IMR-90 (cell line): ENCODE data around the gene STK10. TPM values are rescaled to one million over a fixed set of nuclear protein-coding genes. Genes with fewer than 3 reads are reported as not detected.

Experiments used
- ATAC-seq: fragments of 200-7000 bp; cut with Tn5 transposase; 2 replicates; pipeline ENCODE4 v1.9.1; 2020; ENCODE audit warnings: low read depth, mild to moderate bottlenecking, moderate library complexity
- BruUV-seq: library from RNA; stranded (reverse); fragments of 400-500 nt; replicated peaks from 2 replicates; lab custom pipeline; 2021; lab: Mats Ljungman, UMichigan
- CTCF ChIA-PET: fragments of 300-600 bp; formaldehyde crosslinking; extraction: SDS; loops from one replicate; lab custom pipeline; 2021; ENCODE audit warnings: antibody characterized with exemption; lab: Yijun Ruan, JAX
- POLR2A ChIA-PET: fragments of 300-600 bp; sonication (Branson Sonifier 250); formaldehyde crosslinking; loops from one replicate; lab custom pipeline; 2022; ENCODE audit warnings: antibody characterized with exemption; ENCODE audit not compliant: unreplicated experiment; lab: Charles Lee
- DNase-seq: peaks from one replicate; pipeline ENCODE4 v3.0.0; 2013
- H2AFZ ChIP-seq: replicated peaks from 2 replicates; pipeline ENCODE3; 2013; ENCODE audit warnings: low read length, mild to moderate bottlenecking; ENCODE audit not compliant: poor library complexity
- H2AK5ac ChIP-seq: 2 replicates; pipeline ENCODE4 v1.6.1; 2013; ENCODE audit warnings: low read depth, low read length, inconsistent platforms
- H2AK9ac ChIP-seq: replicated peaks from 2 replicates; pipeline ENCODE3; 2013; ENCODE audit warnings: mild to moderate bottlenecking, low read depth, low read length, moderate library complexity; ENCODE audit not compliant: poor library complexity
- H2BK120ac ChIP-seq: 2 replicates; pipeline ENCODE4 v1.6.1; 2013; ENCODE audit warnings: low read depth, low read length, inconsistent platforms
- H2BK15ac ChIP-seq: 3 replicates; pipeline ENCODE4 v1.6.1; 2013; ENCODE audit warnings: low read depth, low read length, inconsistent platforms
- H2BK20ac ChIP-seq: 2 replicates; pipeline ENCODE4 v1.6.1; 2013; ENCODE audit warnings: low read depth, mild to moderate bottlenecking, inconsistent platforms, low read length, moderate library complexity
- H2BK5ac ChIP-seq: 2 replicates; pipeline ENCODE4 v1.6.1; 2013; ENCODE audit warnings: mild to moderate bottlenecking, low read depth, low read length, inconsistent platforms; ENCODE audit not compliant: poor library complexity, severe bottlenecking
- H3K14ac ChIP-seq: replicated peaks from 2 replicates; pipeline ENCODE4 v1.6.1; 2013; ENCODE audit warnings: low read depth, low read length, inconsistent platforms
- H3K18ac ChIP-seq: 2 replicates; pipeline ENCODE4 v1.6.1; 2013; ENCODE audit warnings: low read depth, low read length, control low read depth
- H3K23ac ChIP-seq: 2 replicates; pipeline ENCODE4 v1.6.1; 2013; ENCODE audit warnings: low read depth, low read length, inconsistent platforms
- H3K27ac ChIP-seq: 2 replicates; pipeline ENCODE4 v1.5.1; 2013; ENCODE audit warnings: mild to moderate bottlenecking, control low read depth, low read length; ENCODE audit not compliant: insufficient read depth
- H3K27me3 ChIP-seq: 2 replicates; pipeline ENCODE4 v1.6.1; 2013; ENCODE audit warnings: low read length; ENCODE audit not compliant: control insufficient read depth, insufficient read depth
- H3K36me3 ChIP-seq: 2 replicates; pipeline ENCODE4 v1.6.1; 2013; ENCODE audit warnings: low read length, mixed read lengths; ENCODE audit not compliant: control insufficient read depth, insufficient read depth
- H3K4ac ChIP-seq: 2 replicates; pipeline ENCODE4 v1.6.1; 2013; ENCODE audit warnings: low read depth, low read length, inconsistent platforms
- H3K4me1 ChIP-seq: 2 replicates; pipeline ENCODE4 v1.6.1; 2013; ENCODE audit warnings: low read length, mixed read lengths; ENCODE audit not compliant: control insufficient read depth, insufficient read depth
- H3K4me2 ChIP-seq: 2 replicates; pipeline ENCODE4 v1.6.1; 2013; ENCODE audit warnings: low read depth, mild to moderate bottlenecking, control low read depth, low read length, moderate library complexity
- H3K4me3 ChIP-seq: 2 replicates; pipeline ENCODE4 v1.5.1; 2013; ENCODE audit warnings: low read depth, mild to moderate bottlenecking, control low read depth, low read length, moderate library complexity; ENCODE audit not compliant: insufficient read depth
- H3K56ac ChIP-seq: 2 replicates; pipeline ENCODE4 v1.6.1; 2013; ENCODE audit warnings: low read length, inconsistent platforms; ENCODE audit not compliant: insufficient read depth; ENCODE audit errors: extremely low read depth
- H3K79me1 ChIP-seq, 2 experiments: 2 replicates each; pipeline ENCODE4 v1.6.1; 2013; ENCODE audit warnings: low read length in 2 of 2, inconsistent platforms in 1 of 2, low read depth in 1 of 2
- H3K9ac ChIP-seq: 2 replicates; pipeline ENCODE4 v1.6.1; 2013; ENCODE audit warnings: low read depth, low read length, control low read depth
- H3K9me1 ChIP-seq: 2 replicates; pipeline ENCODE4 v1.6.1; 2013; ENCODE audit warnings: low read length, inconsistent platforms; ENCODE audit not compliant: insufficient read depth
- H3K9me3 ChIP-seq: 2 replicates; pipeline ENCODE4 v1.6.1; 2013; ENCODE audit warnings: low read length; ENCODE audit not compliant: control insufficient read depth, insufficient read depth
- H4K20me1 ChIP-seq: 2 replicates; pipeline ENCODE4 v1.6.1; 2013; ENCODE audit warnings: low read length, inconsistent platforms; ENCODE audit not compliant: insufficient read depth
- H4K5ac ChIP-seq: 2 replicates; pipeline ENCODE4 v1.6.1; 2013; ENCODE audit warnings: mild to moderate bottlenecking, low read depth, low read length, control low read depth
- H4K8ac ChIP-seq, 2 experiments: 2 replicates each; pipeline ENCODE4 v1.6.1; 2013; ENCODE audit warnings: low read depth in 2 of 2, low read length in 2 of 2, control low read depth in 1 of 2, inconsistent platforms in 1 of 2
- H4K91ac ChIP-seq: 2 replicates; pipeline ENCODE4 v1.6.1; 2013; ENCODE audit warnings: low read depth, low read length, inconsistent platforms; ENCODE audit not compliant: insufficient read depth
- BHLHE40 ChIP-seq: fragments of 150-350 bp; IDR thresholded peaks from 2 replicates; pipeline ENCODE4 v1.6.1; 2016; ENCODE audit warnings: mild to moderate bottlenecking, low read depth, low read length
- CEBPB ChIP-seq: IDR thresholded peaks from 2 replicates; pipeline ENCODE4 v1.6.1; 2012; ENCODE audit warnings: low read depth, low read length, improper control_type of control experiment
- CHD1 ChIP-seq: IDR thresholded peaks from 2 replicates; pipeline ENCODE4 v1.6.1; 2012; ENCODE audit warnings: low read depth, low read length, improper control_type of control experiment
- MXI1 ChIP-seq: IDR thresholded peaks from 2 replicates; pipeline ENCODE4 v1.6.1; 2012; ENCODE audit warnings: low read depth, mild to moderate bottlenecking, low read length, moderate library complexity, borderline replicate concordance
- RAD21 ChIP-seq: IDR thresholded peaks from 2 replicates; pipeline ENCODE4 v1.6.1; 2012; ENCODE audit warnings: low read length, improper control_type of control experiment
- WGBS, 2 experiments: methylation state at CpG; one replicate each; pipeline versions ENCODE4 v1.1.5 to v1.1.7; 2013; ENCODE audit warnings: missing lambda C conversion rate in 2 of 2; ENCODE audit not compliant: insufficient read length in 1 of 2; ENCODE audit errors: extremely low coverage in 2 of 2; 5-methylcytosine and 5-hydroxymethylcytosine counted together
- dilution Hi-C: fragments of 300-500 bp; cut with HindIII; formaldehyde crosslinking; loops from one replicate; pipeline ENCODE4 v1.14.3; 2018; ENCODE audit warnings: low sequenced_read_pairs; ENCODE audit not compliant: unreplicated experiment
- in situ Hi-C: fragments of 300-500 bp; cut with MboI; formaldehyde crosslinking; loops from 3 replicates; pipeline ENCODE4 v1.14.3; 2019; ENCODE audit warnings: low sequenced_read_pairs, inconsistent platforms, mixed read lengths
- intact Hi-C: fragments of 100-400 bp; cut with micrococcal nuclease; formaldehyde crosslinking; loops from 2 replicates; pipeline ENCODE4 v1.10.0; 2022
- polyA plus RNA-seq, 3 experiments: library from polyadenylated mRNA; depleted of rRNA; stranded (reverse); fragments of >200 nt; gene quantifications; 2 replicates each; pipeline ENCODE4 v1.2.3, GENCODE V29; 2012; ENCODE audit warnings: low replicate concordance in 1 of 3
- total RNA-seq: library from RNA; depleted of rRNA; stranded (reverse); fragments of >200 nt; gene quantifications from 2 replicates; pipeline ENCODE4 v1.2.3, GENCODE V29; 2012
- TF ChIP-seq, protein P1 (sequence below): conservative IDR thresholded peaks from 2 replicates; pipeline ENCODE4 v1.5.1; 2012; ENCODE audit warnings: mild to moderate bottlenecking, low read depth, low read length, improper control_type of control experiment

Gene STK10
- total and polyA plus RNA-seq, 2 of the 4 experiments (the other 2 are of a cell fraction): 15.4 to 18.5 TPM

DNA sequence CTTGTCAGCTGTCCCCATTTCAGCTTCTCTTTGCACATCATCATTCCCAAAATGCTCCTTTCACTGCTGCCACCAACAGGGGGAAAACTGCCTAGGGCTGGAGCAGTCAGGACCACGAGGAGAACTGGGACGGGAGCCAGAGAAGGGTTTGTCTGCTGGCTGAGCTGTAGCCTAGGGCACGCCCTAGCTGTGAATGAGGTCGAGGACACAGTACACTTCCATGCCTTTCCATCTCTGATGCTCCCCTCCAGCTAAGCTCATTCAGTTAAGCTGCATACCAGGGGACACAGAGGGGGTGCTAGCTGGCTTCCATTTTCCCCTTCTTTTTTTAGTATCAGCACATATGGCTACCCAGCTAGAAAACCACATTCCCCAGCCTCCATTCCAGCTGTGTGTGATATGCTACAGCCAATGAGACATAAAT is 64.7 kb downstream of the STK10 start:
- H2AK5ac ChIP-seq: 0 out of 2 replicates have a peak overlapping the region, but pooled peaks have one; percentile 18
- peaks cover 5% of the 10 kb centered on the region; the same call in 1 of the 2 replicates for H3K4me1 ChIP-seq
- no peak overlapping the region for H3K27ac ChIP-seq
- H3K4me2 ChIP-seq: no peak overlapping the region
- intact Hi-C loops (no loop called here), in situ Hi-C loops (no loop called here), dilution Hi-C loops (no loop called here)
- no peak overlapping the region for H2AK9ac ChIP-seq
- H3K4me3 ChIP-seq: no peak overlapping the region
- 0 out of 2 replicates have a peak overlapping the region, but pooled peaks have one; percentile 16 for H3K4ac ChIP-seq
- H3K14ac ChIP-seq: no peak overlapping the region
- H3K79me1 ChIP-seq: peaks cover 9 to 44% of the 10 kb centered on the region in 2 experiments; a peak in 3 of 4 replicates
- H4K20me1 ChIP-seq: peaks cover 10% of the 10 kb centered on the region; the same call in 1 of the 2 replicates
- H3K23ac ChIP-seq: no peak overlapping the region
- H3K27me3 ChIP-seq: no peaks in the 10 kb centered on the region
- H3K9me3 ChIP-seq: no peaks in the 10 kb centered on the region
- BruUV-seq: no TSS peak
- H3K9ac ChIP-seq: no peak overlapping the region
- H3K56ac ChIP-seq: no peak overlapping the region
- peaks cover 7% of the 10 kb centered on the region for H3K36me3 ChIP-seq
- no peak overlapping the region for H2BK20ac ChIP-seq
- peak; percentile 93 for ATAC-seq
- no peak overlapping the region for H2BK120ac ChIP-seq
- no peak overlapping the region for H4K5ac ChIP-seq
- WGBS, 2 experiments: no CpG with 5 or more reads among the region's 4 CpGs
- H2BK5ac ChIP-seq: no peak overlapping the region
- H4K8ac ChIP-seq: no peak overlapping the region
- TF ChIP-seq, protein P1, sequence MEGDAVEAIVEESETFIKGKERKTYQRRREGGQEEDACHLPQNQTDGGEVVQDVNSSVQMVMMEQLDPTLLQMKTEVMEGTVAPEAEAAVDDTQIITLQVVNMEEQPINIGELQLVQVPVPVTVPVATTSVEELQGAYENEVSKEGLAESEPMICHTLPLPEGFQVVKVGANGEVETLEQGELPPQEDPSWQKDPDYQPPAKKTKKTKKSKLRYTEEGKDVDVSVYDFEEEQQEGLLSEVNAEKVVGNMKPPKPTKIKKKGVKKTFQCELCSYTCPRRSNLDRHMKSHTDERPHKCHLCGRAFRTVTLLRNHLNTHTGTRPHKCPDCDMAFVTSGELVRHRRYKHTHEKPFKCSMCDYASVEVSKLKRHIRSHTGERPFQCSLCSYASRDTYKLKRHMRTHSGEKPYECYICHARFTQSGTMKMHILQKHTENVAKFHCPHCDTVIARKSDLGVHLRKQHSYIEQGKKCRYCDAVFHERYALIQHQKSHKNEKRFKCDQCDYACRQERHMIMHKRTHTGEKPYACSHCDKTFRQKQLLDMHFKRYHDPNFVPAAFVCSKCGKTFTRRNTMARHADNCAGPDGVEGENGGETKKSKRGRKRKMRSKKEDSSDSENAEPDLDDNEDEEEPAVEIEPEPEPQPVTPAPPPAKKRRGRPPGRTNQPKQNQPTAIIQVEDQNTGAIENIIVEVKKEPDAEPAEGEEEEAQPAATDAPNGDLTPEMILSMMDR: peak; percentile 31; the same call in 1 of the 2 replicates
- TF ChIP-seq CHD1 (no peak), BHLHE40 (no peak), MXI1 (no peak), CEBPB (no peak), RAD21 (peak; percentile 29; the same call in 1 of the 2 replicates)
- H3K18ac ChIP-seq: no peak overlapping the region
- peak overlapping the region; percentile 16 for H2AFZ ChIP-seq
- POLR2A ChIA-PET: interaction anchor here (0.6 kb wide), 1 partner anchor 10 kb away, joined by 11 read pairs; no protein-coding TSS in a partner anchor
- H4K91ac ChIP-seq: no peak overlapping the region; the same call in 1 of the 2 replicates
- H3K9me1 ChIP-seq: peaks cover 8% of the 10 kb centered on the region; the same call in 1 of the 2 replicates
- peak; percentile 67 for DNase-seq
- H2BK15ac ChIP-seq: no peak overlapping the region; the same call in 2 of the 3 replicates
- CTCF ChIA-PET: interaction anchor here (0.5 to 1.4 kb wide), 6 partner anchors 13 to 170 kb away, joined by 3 to 5 read pairs (median 4); partner anchors contain the start of gene STK10
